Neural cell (in vitro differentiated cells): ENCODE results near the gene DPP10. TPM values are rescaled to one million over a fixed set of nuclear protein-coding genes. Genes with fewer than 3 reads are reported as not detected.

Experiments
- H2AFZ ChIP-seq: fragments of 200-600, 300-800 bp; sonication (generic), shearing (Covaris generic); 2 replicates; pipeline ENCODE4 v1.6.0; 2014; ENCODE audit warnings: low read depth, mild to moderate bottlenecking, antibody characterized with exemption, low read length, moderate library complexity
- H3F3A ChIP-seq: fragments of 200-600 bp; shearing (Covaris generic); 2 replicates; pipeline ENCODE4 v1.6.1; 2016; ENCODE audit warnings: mild to moderate bottlenecking, moderate library complexity, mixed read lengths, antibody characterized with exemption, low read length; ENCODE audit not compliant: insufficient read depth, poor library complexity, severe bottlenecking
- H3K27ac ChIP-seq: fragments of 200-600, 300-800 bp; sonication (generic), shearing (Covaris generic); 2 replicates; pipeline ENCODE4 v1.5.1; 2014; ENCODE audit warnings: mild to moderate bottlenecking, low read length, moderate library complexity
- H3K27me3 ChIP-seq: fragments of 300-800, 200-600 bp; sonication (generic), shearing (Covaris generic); 2 replicates; pipeline ENCODE4 v1.6.0; 2014; ENCODE audit warnings: mild to moderate bottlenecking, low read depth, low read length, moderate library complexity; ENCODE audit not compliant: insufficient read depth
- H3K36me3 ChIP-seq: fragments of 300-800, 200-600 bp; sonication (generic), shearing (Covaris generic); 2 replicates; pipeline ENCODE4 v1.5.1; 2014; ENCODE audit warnings: mild to moderate bottlenecking, antibody characterized with exemption, low read length, moderate library complexity; ENCODE audit not compliant: insufficient read depth
- H3K4me2 ChIP-seq: fragments of 300-800, 200-600 bp; sonication (generic), shearing (Covaris generic); 2 replicates; pipeline ENCODE4 v1.6.0; 2014; ENCODE audit warnings: mild to moderate bottlenecking, low read length
- H3K4me3 ChIP-seq: fragments of 300-800, 200-600 bp; sonication (generic), shearing (Covaris generic); 2 replicates; pipeline ENCODE4 v1.5.1; 2014; ENCODE audit warnings: mild to moderate bottlenecking, low read length, moderate library complexity
- H3K79me2 ChIP-seq: fragments of 200-600 bp; shearing (Covaris generic); replicated peaks from 2 replicates; pipeline ENCODE4 v1.6.0; 2014; ENCODE audit warnings: mild to moderate bottlenecking, low read length, moderate library complexity; ENCODE audit not compliant: insufficient read depth
- H3K9ac ChIP-seq: fragments of 300-800, 200-600 bp; sonication (generic), shearing (Covaris generic); 2 replicates; pipeline ENCODE4 v1.6.1; 2016; ENCODE audit warnings: mild to moderate bottlenecking, low read length, mixed read lengths
- H3K9me2 ChIP-seq: fragments of 200-600 bp; shearing (Covaris generic); 2 replicates; pipeline ENCODE4 v1.6.1; 2016; ENCODE audit warnings: mild to moderate bottlenecking, low read length, mixed read lengths; ENCODE audit not compliant: insufficient read depth
- H3K9me3 ChIP-seq: fragments of 200-600, 300-800 bp; sonication (generic), shearing (Covaris generic); 2 replicates; pipeline ENCODE4 v1.6.1; 2016; ENCODE audit warnings: mild to moderate bottlenecking, mixed run types, low read length, moderate library complexity, mixed read lengths
- H4K20me1 ChIP-seq: fragments of 200-600 bp; shearing (Covaris generic); 2 replicates; pipeline ENCODE4 v1.6.1; 2016; ENCODE audit warnings: mild to moderate bottlenecking, mixed run types; ENCODE audit not compliant: insufficient read depth
- CTCF ChIP-seq: fragments of 450-650 bp; IDR thresholded peaks from 2 replicates; pipeline ENCODE4 v1.5.1; 2014; ENCODE audit warnings: antibody characterized with exemption, mild to moderate bottlenecking, moderate library complexity; ENCODE audit not compliant: poor library complexity, severe bottlenecking
- EP300 ChIP-seq: fragments of 450-650 bp; conservative IDR thresholded peaks from 2 replicates; pipeline ENCODE4 v1.6.1; 2014; ENCODE audit warnings: antibody characterized with exemption, mild to moderate bottlenecking, moderate library complexity; ENCODE audit not compliant: poor library complexity, severe bottlenecking
- EZH2 ChIP-seq: fragments of 200-600, 300-800 bp; shearing (Covaris generic), sonication (generic); IDR thresholded peaks from 2 replicates; pipeline ENCODE4 v1.6.1; 2014; ENCODE audit warnings: antibody characterized with exemption, low read length, borderline replicate concordance, mild to moderate bottlenecking; ENCODE audit not compliant: insufficient read depth, poor library complexity, severe bottlenecking
- MXI1 ChIP-seq: fragments of 450-650 bp; conservative IDR thresholded peaks from 2 replicates; pipeline ENCODE4 v1.6.1; 2014; ENCODE audit warnings: antibody characterized with exemption, mild to moderate bottlenecking; ENCODE audit not compliant: poor library complexity, severe bottlenecking
- POLR2AphosphoS5 ChIP-seq: IDR thresholded peaks from 2 replicates; pipeline ENCODE4 v1.6.1; 2012
- RAD21 ChIP-seq: fragments of 450-650 bp; conservative IDR thresholded peaks from 2 replicates; pipeline ENCODE4 v1.6.1; 2014; ENCODE audit warnings: antibody characterized with exemption, mild to moderate bottlenecking, moderate library complexity
- REST ChIP-seq: IDR thresholded peaks from 2 replicates; pipeline ENCODE4 v1.6.1; 2012; ENCODE audit warnings: borderline replicate concordance
- SMC3 ChIP-seq: fragments of 450-650 bp; conservative IDR thresholded peaks from 2 replicates; pipeline ENCODE4 v1.6.1; 2014; ENCODE audit warnings: antibody characterized with exemption, mild to moderate bottlenecking, moderate library complexity; ENCODE audit not compliant: poor library complexity
- TAF1 ChIP-seq: IDR thresholded peaks from 2 replicates; pipeline ENCODE4 v1.6.1; 2012; ENCODE audit warnings: low read depth
- polyA plus RNA-seq: library from polyadenylated mRNA; depleted of rRNA; stranded (reverse); fragments of >200 nt; gene quantifications from 2 replicates; pipeline ENCODE4 v1.2.3, GENCODE V29; 2014

Gene DPP10
- polyA plus RNA-seq, 1 donor from 2014 or later = 13.9 TPM

- TF ChIP-seq EZH2 (no peak), EP300 (peak; percentile 94), POLR2AphosphoS5 (peak; percentile 85)
- no peaks in the 10 kb centered on the region for H3K9me2 ChIP-seq
- no peak overlapping the region for H3K9ac ChIP-seq
- no peaks in the 10 kb centered on the region for H3F3A ChIP-seq
- H4K20me1 ChIP-seq = no peaks in the 10 kb centered on the region
- no peak overlapping the region for H3K4me3 ChIP-seq
- H3K4me2 ChIP-seq = no peak overlapping the region
- H3K79me2 ChIP-seq = no peaks in the 10 kb centered on the region
- H3K27me3 ChIP-seq = no peaks in the 10 kb centered on the region
- no peak overlapping the region for H2AFZ ChIP-seq
- H3K9me3 ChIP-seq = no peaks in the 10 kb centered on the region
- H3K36me3 ChIP-seq = no peaks in the 10 kb centered on the region
- H3K27ac ChIP-seq = no peak overlapping the region
Observed at GRCh38 chr2:115105966-115106365, 663.5 kb downstream of the DPP10 start.

- H3K27ac ChIP-seq = no peak overlapping the region
- H3K27me3 ChIP-seq = no peaks in the 10 kb centered on the region
- no peaks in the 10 kb centered on the region for H3K9me3 ChIP-seq
- H3K36me3 ChIP-seq = no peaks in the 10 kb centered on the region
- TF ChIP-seq REST (no peak), CTCF (no peak), EP300 (no peak), TAF1 (no peak), MXI1 (no peak), SMC3 (no peak), EZH2 (no peak), POLR2AphosphoS5 (no peak), RAD21 (no peak)
- no peaks in the 10 kb centered on the region for H3K9me2 ChIP-seq
- H3F3A ChIP-seq = no peaks in the 10 kb centered on the region
- no peaks in the 10 kb centered on the region for H3K79me2 ChIP-seq
- H3K4me2 ChIP-seq = no peak overlapping the region
- no peak overlapping the region for H2AFZ ChIP-seq
- H4K20me1 ChIP-seq = no peaks in the 10 kb centered on the region
- no peak overlapping the region for H3K9ac ChIP-seq
- no peak overlapping the region for H3K4me3 ChIP-seq
Observed at GRCh38 chr2:115115135-115115534, 672.7 kb downstream of the DPP10 start.

GRCh38 chr2:115118306-115118705 is 675.9 kb downstream of the DPP10 start:
- Histone ChIP-seq H3K27me3 (no peaks in the 10 kb centered on the region), H3K4me2 (no peak overlapping the region)

More at GRCh38 chr2:115118306-115118705, 675.9 kb downstream of the DPP10 start:
- Histone ChIP-seq H3F3A (no peaks in the 10 kb centered on the region), H3K36me3 (no peaks in the 10 kb centered on the region), H3K79me2 (no peaks in the 10 kb centered on the region), H3K9me2 (no peaks in the 10 kb centered on the region), H3K4me3 (no peak overlapping the region), H3K9ac (no peak overlapping the region), H4K20me1 (no peaks in the 10 kb centered on the region), H2AFZ (no peak overlapping the region), H3K27ac (no peak overlapping the region), H3K9me3 (no peaks in the 10 kb centered on the region)
- TF ChIP-seq POLR2AphosphoS5 (no peak), CTCF (no peak), MXI1 (no peak), EP300 (no peak), SMC3 (no peak), RAD21 (no peak), REST (no peak), EZH2 (no peak), TAF1 (no peak)
